Glomerular visceral epithelial cell (primary cell): ENCODE results near the gene S100P.
A peak's percentile ranks its signal among the peaks of the same experiment; 100 is the strongest.
"Not testable (repeated sequence)": the region's sequence is repeated elsewhere in the genome, so short reads cannot be mapped to it uniquely, and the experiment has no call there.

Experiments
- DNase-seq: peaks from one replicate; pipeline ENCODE4 v3.0.0-alpha.2; 2016; ENCODE audit errors: extremely low spot score

Gene S100P

DNA sequence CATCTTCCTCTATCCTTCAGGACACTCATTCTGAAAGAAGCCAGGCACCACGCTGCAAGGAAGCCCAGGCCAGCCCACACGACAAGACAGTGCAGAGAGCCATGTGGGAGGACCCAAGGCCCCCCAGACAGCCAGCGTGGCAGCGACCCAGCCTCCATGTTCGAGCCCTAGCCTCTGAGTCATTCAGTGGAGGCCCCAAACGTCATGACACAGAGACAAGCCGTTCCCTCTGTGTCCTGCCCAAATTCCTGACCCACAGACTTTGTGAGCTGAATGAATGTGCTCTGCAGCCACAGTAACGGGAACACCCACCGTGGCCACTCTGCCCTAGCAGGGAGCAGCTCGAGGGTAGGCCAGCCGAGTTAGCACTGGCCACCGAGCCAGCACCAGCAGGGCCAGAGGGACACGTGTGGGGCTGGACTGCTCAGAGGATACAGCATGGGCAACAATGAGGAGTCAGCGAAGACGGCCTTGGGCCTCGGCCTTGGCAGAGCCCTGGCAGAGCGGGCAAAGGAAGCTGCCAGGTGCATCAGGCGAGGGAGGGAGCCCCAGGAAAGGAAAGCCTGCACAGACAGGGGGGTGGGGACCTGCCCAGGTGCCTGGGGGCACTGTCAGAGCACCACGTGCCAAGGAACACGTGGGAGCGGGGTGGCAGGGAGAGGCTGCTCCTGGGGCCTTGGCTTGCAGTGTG is 30.9 kb downstream of the S100P start:
- no peak for DNase-seq

GRCh38 chr4:6725427-6725961 is 31.8 kb downstream of the S100P start:
- DNase-seq: not testable (repeated sequence)

GRCh38 chr4:6727081-6727942 is 33.6 kb downstream of the S100P start:
- DNase-seq: no peak

DNA sequence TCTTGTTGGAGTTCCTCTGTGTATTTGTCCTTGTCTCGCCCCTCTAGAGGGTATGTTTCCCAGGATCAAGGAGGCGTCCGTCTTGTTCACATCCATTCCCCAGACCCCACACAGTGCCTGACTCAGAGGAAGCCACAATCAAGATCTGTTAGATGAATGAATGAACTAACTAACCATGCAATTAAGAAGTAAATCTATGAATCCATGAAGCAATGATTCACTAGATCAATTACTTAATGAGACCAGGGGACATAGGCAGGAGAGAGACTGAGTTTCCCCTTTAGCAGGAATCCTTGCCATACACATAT is 34.2 kb downstream of the S100P start:
- no peak for DNase-seq

DNA sequence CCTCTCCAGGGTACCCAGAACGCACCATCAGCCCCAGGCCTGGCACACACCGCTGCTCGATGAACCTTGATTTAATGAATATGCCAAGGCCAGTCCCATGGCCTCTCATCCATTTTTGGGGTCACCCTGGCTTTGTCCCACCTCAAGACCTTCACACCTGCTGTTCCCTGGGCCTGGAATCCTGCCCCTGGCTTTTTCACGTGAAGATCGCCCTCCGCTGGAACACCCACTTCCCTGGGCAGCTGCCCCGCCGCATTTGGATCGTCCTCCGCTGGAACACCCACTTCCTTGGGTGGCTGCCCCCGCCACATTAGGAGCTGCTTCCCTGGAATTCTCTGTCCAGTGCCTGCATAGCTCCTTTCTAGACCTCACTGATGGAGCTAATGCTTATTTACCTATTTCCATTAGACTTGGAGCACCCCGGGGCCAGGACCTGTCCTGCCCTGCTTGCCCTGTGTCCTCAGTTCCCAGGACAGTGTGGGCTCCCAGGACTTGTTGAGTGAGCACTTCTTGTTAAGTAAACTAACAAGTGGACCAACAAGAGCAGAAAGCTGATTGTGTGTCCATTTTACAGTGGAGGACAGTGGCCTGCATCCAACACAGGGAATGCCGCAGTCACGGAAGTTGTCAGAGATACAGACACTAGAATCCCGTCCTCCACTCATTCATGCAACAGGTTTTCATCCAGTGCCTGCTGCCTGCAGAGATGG is 34.8 kb downstream of the S100P start:
- DNase-seq: no peak

DNA sequence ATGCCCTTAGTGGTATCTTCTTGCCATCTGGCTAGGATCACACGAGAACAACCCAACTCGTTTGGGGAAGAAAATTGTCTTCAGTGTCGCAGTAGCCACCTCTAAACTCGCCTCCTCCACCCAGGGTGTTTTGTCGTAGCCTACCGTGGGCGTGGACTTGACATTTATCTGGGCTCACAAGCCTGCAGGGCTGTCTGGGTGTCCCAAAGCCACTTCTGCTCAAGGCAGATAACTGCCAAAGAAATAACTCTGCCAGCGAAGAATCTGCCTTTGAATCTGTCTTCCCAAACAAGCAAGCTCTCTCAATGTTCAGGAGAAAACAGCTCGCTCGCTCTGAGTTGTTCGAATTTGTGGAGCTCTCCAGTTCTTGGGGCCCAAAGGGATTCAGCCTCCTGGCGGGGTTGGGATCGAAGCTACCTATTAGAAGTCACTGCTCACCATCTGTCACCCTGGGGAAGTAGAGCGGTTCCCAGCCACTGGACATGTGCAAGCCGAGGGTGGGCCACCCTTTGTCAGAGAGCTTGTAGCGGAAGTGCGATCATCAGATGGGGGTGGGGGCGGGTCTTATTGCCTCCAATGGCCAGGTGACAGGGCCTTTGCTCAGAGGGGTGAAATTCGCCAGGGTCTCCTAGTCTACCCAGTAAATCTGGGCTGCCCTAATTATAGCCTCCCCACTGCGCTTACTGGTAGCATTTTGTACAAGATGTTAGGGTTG is 37.1 kb downstream of the S100P start:
- no peak for DNase-seq

- no peak for DNase-seq
These were observed 37.6 kb downstream of the S100P start for GRCh38 chr4:6731318-6731675.

- DNase-seq: no peak
These were observed 38.1 kb downstream of the S100P start for GRCh38 chr4:6731780-6732179.

DNA sequence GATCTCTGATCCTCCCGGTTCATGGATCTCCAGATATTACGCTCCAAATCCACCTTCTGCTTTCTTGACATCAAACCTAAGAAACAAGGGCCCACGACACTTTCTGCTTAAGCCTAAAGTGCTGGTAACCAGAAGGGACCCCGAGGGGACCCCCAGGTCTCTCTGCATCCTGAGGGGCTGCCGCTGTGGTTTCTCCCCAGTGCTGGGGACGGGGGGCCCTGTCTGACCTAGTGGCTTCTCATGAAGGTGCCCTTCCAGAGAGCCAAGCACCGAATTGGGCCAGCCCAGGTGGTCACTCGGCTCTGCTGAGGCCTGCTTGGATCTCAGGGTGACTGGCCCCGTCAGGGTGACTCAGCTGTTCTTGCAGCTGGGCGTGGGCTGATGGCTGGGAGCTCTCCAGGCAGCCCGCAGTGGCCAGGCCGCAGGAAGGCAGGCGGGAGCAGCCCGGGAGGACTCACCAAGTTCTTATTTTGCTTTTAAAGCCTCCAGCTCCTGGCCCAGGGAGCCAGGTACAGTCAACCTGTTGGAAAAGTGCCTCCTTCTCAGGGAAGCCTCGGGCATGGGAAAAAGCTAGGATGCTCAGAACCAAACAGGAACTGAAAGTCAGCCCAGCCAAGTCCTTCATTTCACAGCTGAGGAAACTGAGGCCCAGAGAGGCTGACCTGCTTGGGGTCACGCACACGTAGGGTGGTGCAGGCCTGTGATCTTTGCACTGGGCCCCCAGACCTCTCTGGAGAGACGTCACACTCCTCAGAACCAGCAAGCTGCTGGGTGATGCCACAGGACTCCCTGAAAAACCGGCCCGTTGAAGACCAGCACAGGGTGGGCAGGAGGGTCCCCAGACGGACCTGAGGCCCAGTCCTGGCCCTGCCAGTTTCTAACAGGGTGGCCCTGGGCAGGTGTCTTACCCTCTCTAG is 39.0 kb downstream of the S100P start:
- DNase-seq: peak; percentile 80

DNA sequence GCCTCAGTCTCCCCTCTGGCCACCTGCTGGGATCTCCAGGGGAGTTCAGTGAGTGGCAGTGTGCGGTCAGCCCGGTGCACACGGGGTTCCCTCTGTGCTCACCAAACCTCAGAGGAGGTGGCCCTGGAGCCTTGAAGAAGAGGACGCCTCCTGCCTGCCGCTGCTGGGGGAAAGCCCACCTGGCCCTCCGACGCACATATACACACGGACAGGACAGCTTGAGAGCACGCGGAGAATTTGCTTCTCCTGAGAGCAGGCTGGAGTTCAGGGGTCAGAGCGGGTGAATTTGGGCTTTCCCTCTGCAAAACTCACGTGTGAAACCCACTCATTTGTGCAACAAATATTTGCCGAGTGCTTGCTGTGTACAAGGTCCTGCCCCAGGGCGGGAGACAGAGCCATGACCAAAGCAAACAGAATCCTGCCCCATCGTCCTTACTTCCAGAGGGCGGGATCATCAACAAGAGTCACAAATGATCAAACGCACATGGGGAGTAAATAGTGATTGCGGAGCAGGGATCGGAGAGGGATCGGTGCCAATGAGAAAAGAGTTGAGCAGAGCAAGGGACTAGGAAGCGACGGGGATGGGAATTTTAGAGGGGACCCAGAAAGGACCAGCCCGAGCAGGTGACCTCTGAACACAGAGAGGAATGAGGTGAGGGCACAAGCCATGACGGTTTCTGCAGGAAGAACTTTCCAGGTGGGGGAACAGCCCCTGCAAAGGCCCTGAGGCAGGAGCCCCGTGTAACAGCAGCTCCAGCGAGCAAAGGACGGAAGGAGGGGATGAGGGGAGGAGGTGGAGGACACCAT is 39.9 kb downstream of the S100P start:
- no peak for DNase-seq

- no peak for DNase-seq
These were observed 40.6 kb downstream of the S100P start for GRCh38 chr4:6734165-6734786.

- DNase-seq: no peak
These were observed 46.2 kb downstream of the S100P start for GRCh38 chr4:6739920-6740319.

- DNase-seq: no peak
These were observed 46.7 kb downstream of the S100P start for GRCh38 chr4:6740347-6740746.

GRCh38 chr4:6742507-6742906 is 48.8 kb downstream of the S100P start:
- DNase-seq: no peak

- no peak for DNase-seq
These were observed 49.3 kb downstream of the S100P start for GRCh38 chr4:6742989-6743388.
